ENCODE data around the gene SPECC1L.

SPECC1L gene

DNA sequence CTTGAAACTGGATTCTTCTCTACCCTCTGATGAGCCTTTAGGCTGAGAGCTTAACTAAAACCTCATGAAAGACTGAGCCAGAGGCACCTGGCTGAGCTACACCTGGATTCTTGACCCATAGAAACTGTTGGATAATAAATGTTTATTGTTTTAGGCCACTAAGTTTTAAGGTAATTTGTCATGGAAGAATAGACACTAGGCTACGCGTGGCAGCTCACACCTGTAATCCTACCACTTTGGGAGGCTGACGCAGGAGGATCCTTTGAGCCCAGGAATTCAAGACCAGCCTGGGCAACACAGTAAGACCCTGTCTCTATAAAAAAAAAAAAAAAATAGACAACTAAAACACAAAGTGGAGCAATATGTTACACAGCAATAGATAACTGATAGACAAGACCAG lies 195.3 kb downstream of the SPECC1L start:
- H3K79me2 ChIP-seq (ENCODE audit: insufficient read depth, low read length), result no peaks in the 10 kb centered on the region
- H4K20me1 ChIP-seq (ENCODE audit: low read depth, low read length), result no peaks in the 10 kb centered on the region
- H3K27ac ChIP-seq (ENCODE audit: low read depth, low read length), result no peak overlapping the region
- TF ChIP-seq, protein P1, sequence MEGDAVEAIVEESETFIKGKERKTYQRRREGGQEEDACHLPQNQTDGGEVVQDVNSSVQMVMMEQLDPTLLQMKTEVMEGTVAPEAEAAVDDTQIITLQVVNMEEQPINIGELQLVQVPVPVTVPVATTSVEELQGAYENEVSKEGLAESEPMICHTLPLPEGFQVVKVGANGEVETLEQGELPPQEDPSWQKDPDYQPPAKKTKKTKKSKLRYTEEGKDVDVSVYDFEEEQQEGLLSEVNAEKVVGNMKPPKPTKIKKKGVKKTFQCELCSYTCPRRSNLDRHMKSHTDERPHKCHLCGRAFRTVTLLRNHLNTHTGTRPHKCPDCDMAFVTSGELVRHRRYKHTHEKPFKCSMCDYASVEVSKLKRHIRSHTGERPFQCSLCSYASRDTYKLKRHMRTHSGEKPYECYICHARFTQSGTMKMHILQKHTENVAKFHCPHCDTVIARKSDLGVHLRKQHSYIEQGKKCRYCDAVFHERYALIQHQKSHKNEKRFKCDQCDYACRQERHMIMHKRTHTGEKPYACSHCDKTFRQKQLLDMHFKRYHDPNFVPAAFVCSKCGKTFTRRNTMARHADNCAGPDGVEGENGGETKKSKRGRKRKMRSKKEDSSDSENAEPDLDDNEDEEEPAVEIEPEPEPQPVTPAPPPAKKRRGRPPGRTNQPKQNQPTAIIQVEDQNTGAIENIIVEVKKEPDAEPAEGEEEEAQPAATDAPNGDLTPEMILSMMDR (IDR thresholded peaks at IDR 0.05; ENCODE audit: insufficient read depth, low read length, poor library complexity, severe bottlenecking), result no peak
- no peak for TF ChIP-seq EZH2phosphoT487 (conservative IDR thresholded peaks at IDR 0.05; ENCODE audit: low read length)
- no peak overlapping the region for H3K9ac ChIP-seq (ENCODE audit: low read length)
- no peaks in the 10 kb centered on the region for H3K36me3 ChIP-seq (ENCODE audit: low read length)
- no peak overlapping the region for H3K4me3 ChIP-seq (ENCODE audit: insufficient read depth, low read length, poor library complexity, severe bottlenecking)
- no peaks in the 10 kb centered on the region for H3K27me3 ChIP-seq (ENCODE audit: low read length)
- H3K4me2 ChIP-seq (ENCODE audit: low read depth, low read length, poor library complexity, severe bottlenecking), result no peak overlapping the region
- no peaks in the 10 kb centered on the region for H3K9me3 ChIP-seq (ENCODE audit: insufficient read depth, low read length)
- H3F3A ChIP-seq (ENCODE audit: insufficient read depth), result no peaks in the 10 kb centered on the region
- no peak overlapping the region for H2AFZ ChIP-seq (ENCODE audit: low read depth, low read length, severe bottlenecking)
- H3K9me2 ChIP-seq (replicated peaks; ENCODE audit: insufficient read depth, low read length), result no peaks in the 10 kb centered on the region

DNA sequence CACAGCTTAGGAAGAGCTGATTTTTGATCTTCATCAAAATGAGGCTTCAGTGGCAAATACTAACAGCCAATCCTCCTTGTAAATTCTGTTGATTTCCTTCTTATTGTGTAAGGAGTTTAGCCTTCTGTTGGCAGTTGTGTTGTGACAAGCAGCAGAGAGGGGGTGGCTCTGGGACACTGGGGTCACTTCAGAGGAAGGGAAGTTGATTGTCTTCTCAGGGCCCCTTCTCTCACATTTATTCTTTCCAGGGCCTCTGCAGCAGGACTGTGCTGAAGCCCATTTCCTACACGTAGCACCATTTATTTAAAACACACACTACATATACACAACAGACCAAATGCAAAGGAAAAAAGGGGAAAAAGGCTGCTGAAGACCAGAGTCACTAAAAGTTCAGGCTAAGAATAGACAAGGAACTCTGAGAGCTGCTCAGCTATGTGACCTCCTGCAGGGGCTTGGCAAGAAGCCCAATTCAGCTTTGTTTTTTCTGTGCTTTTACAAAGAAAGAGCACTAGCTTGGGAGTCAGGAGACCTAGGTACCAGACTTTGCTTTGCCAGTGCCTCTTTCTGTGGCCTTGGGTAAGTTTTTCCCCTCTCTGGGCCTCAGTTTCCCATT lies 196.2 kb downstream of the SPECC1L start:
- no peaks in the 10 kb centered on the region for H3K27me3 ChIP-seq (ENCODE audit: low read length)
- H3F3A ChIP-seq (ENCODE audit: insufficient read depth), result no peaks in the 10 kb centered on the region
- H3K27ac ChIP-seq (ENCODE audit: low read depth, low read length), result no peak overlapping the region
- no peaks in the 10 kb centered on the region for H4K20me1 ChIP-seq (ENCODE audit: low read depth, low read length)
- no peaks in the 10 kb centered on the region for H3K9me2 ChIP-seq (replicated peaks; ENCODE audit: insufficient read depth, low read length)
- no peak overlapping the region for H3K9ac ChIP-seq (ENCODE audit: low read length)
- H3K36me3 ChIP-seq (ENCODE audit: low read length), result no peaks in the 10 kb centered on the region
- H3K9me3 ChIP-seq (ENCODE audit: insufficient read depth, low read length), result no peaks in the 10 kb centered on the region
- H2AFZ ChIP-seq (ENCODE audit: low read depth, low read length, severe bottlenecking), result no peak overlapping the region
- TF ChIP-seq, protein P1 (IDR thresholded peaks at IDR 0.05; ENCODE audit: insufficient read depth, low read length, poor library complexity, severe bottlenecking), result no peak
- TF ChIP-seq EZH2phosphoT487 (conservative IDR thresholded peaks at IDR 0.05; ENCODE audit: low read length), result no peak
- H3K79me2 ChIP-seq (ENCODE audit: insufficient read depth, low read length), result no peaks in the 10 kb centered on the region
- no peak overlapping the region for H3K4me3 ChIP-seq (ENCODE audit: insufficient read depth, low read length, poor library complexity, severe bottlenecking)
- H3K4me2 ChIP-seq (ENCODE audit: low read depth, low read length, poor library complexity, severe bottlenecking), result no peak overlapping the region

DNA sequence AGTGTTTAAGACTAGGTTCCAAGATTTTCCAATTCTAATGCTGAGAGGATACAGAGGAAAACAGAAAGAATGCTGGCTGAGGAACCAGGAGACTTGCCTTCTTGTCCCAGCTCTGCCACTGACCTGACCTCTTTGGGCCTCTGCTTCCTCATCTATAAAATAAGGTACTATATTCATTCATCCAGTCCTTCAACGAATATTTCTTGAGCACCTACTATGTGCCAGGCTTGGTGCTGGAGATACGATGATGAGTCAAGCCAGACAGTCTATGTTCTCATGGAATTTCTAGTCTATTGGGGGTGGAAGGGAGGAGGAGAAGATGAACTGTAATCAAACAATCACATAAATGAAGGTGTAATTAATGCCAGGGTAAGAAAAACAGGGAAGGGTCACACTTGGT lies 196.7 kb downstream of the SPECC1L start:
- Histone ChIP-seq H3K27ac (ENCODE audit: low read depth, low read length) (no peak overlapping the region), H3K36me3 (ENCODE audit: low read length) (no peaks in the 10 kb centered on the region)

More for the DNA sequence above, 196.7 kb downstream of the SPECC1L start:
- no peaks in the 10 kb centered on the region for H3K9me3 ChIP-seq (ENCODE audit: insufficient read depth, low read length)
- H3K4me3 ChIP-seq (ENCODE audit: insufficient read depth, low read length, poor library complexity, severe bottlenecking), result no peak overlapping the region
- TF ChIP-seq, protein P1 (IDR thresholded peaks at IDR 0.05; ENCODE audit: insufficient read depth, low read length, poor library complexity, severe bottlenecking), result no peak
- no peak for TF ChIP-seq EZH2phosphoT487 (conservative IDR thresholded peaks at IDR 0.05; ENCODE audit: low read length)
- no peaks in the 10 kb centered on the region for H3K27me3 ChIP-seq (ENCODE audit: low read length)
- no peaks in the 10 kb centered on the region for H3F3A ChIP-seq (ENCODE audit: insufficient read depth)
- no peaks in the 10 kb centered on the region for H3K79me2 ChIP-seq (ENCODE audit: insufficient read depth, low read length)
- H3K4me2 ChIP-seq (ENCODE audit: low read depth, low read length, poor library complexity, severe bottlenecking), result no peak overlapping the region
- H2AFZ ChIP-seq (ENCODE audit: low read depth, low read length, severe bottlenecking), result no peak overlapping the region
- no peak overlapping the region for H3K9ac ChIP-seq (ENCODE audit: low read length)
- no peaks in the 10 kb centered on the region for H4K20me1 ChIP-seq (ENCODE audit: low read depth, low read length)
- no peaks in the 10 kb centered on the region for H3K9me2 ChIP-seq (replicated peaks; ENCODE audit: insufficient read depth, low read length)

Measured in SU-DHL-6 (cell line).